Tibial nerve (tissue), 4 donors: ENCODE results near the gene ACBD6.

Source experiments
- EP300 ChIP-seq, 2 donors: sonication (generic); formaldehyde crosslinking; IDR thresholded peaks; one replicate each; pipeline ENCODE4 v1.6.1; 2017; ENCODE audit warnings: antibody characterized with exemption in 2 of 2, mild to moderate bottlenecking in 1 of 2
- TF ChIP-seq, protein P1 (sequence below), 5 experiments: fragments of 200-600 bp in 3 of 5; fragments of 450-650 bp in 2 of 5; sonication (generic) in 3 of 5; IDR thresholded peaks; one replicate each; pipeline ENCODE4 v1.5.1; 2016 to 2019; ENCODE audit warnings: antibody characterized with exemption in 5 of 5, mild to moderate bottlenecking in 3 of 5, moderate library complexity in 2 of 5

GRCh38 chr1:180261030-180261429 lies 241.3 kb downstream of the ACBD6 start:
- TF ChIP-seq, protein P1, sequence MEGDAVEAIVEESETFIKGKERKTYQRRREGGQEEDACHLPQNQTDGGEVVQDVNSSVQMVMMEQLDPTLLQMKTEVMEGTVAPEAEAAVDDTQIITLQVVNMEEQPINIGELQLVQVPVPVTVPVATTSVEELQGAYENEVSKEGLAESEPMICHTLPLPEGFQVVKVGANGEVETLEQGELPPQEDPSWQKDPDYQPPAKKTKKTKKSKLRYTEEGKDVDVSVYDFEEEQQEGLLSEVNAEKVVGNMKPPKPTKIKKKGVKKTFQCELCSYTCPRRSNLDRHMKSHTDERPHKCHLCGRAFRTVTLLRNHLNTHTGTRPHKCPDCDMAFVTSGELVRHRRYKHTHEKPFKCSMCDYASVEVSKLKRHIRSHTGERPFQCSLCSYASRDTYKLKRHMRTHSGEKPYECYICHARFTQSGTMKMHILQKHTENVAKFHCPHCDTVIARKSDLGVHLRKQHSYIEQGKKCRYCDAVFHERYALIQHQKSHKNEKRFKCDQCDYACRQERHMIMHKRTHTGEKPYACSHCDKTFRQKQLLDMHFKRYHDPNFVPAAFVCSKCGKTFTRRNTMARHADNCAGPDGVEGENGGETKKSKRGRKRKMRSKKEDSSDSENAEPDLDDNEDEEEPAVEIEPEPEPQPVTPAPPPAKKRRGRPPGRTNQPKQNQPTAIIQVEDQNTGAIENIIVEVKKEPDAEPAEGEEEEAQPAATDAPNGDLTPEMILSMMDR (IDR thresholded peaks at IDR 0.05), result no peak
- no peak for TF ChIP-seq EP300 (IDR thresholded peaks at IDR 0.05)
